ENCODE results near the gene FSD1. TPM values are rescaled to one million over a fixed set of nuclear protein-coding genes. Genes with fewer than 3 reads are reported as not detected.

Gene FSD1
- polyA plus RNA-seq, 1 donor from 2014 or later, result 114 TPM

- no peak for TF ChIP-seq EP300 (conservative IDR thresholded peaks at IDR 0.05; ENCODE audit: poor library complexity, severe bottlenecking)
- no peak for TF ChIP-seq MXI1 (conservative IDR thresholded peaks at IDR 0.05; ENCODE audit: poor library complexity, severe bottlenecking)
- TF ChIP-seq TAF1 (IDR thresholded peaks at IDR 0.05; ENCODE audit: low read depth), result no peak
- no peak for TF ChIP-seq EZH2 (IDR thresholded peaks at IDR 0.05; ENCODE audit: borderline replicate concordance, insufficient read depth, low read length, poor library complexity, severe bottlenecking)
- TF ChIP-seq SMC3 (conservative IDR thresholded peaks at IDR 0.05; ENCODE audit: poor library complexity), result no peak
- no peak for TF ChIP-seq POLR2AphosphoS5 (IDR thresholded peaks at IDR 0.05)
- no peak for TF ChIP-seq CTCF (IDR thresholded peaks at IDR 0.05; ENCODE audit: poor library complexity, severe bottlenecking)
- no peak for TF ChIP-seq REST (IDR thresholded peaks at IDR 0.05; ENCODE audit: borderline replicate concordance)
- TF ChIP-seq RAD21 (conservative IDR thresholded peaks at IDR 0.05), result no peak
- H3K36me3 ChIP-seq (ENCODE audit: insufficient read depth, low read length), result no peaks in the 10 kb centered on the region
Measured at GRCh38 chr19:4354282-4354681, 49.9 kb downstream of the FSD1 start.

GRCh38 chr19:4354897-4355296 is 50.5 kb downstream of the FSD1 start:
- TF ChIP-seq CTCF (IDR thresholded peaks at IDR 0.05; ENCODE audit: poor library complexity, severe bottlenecking) (no peak), POLR2AphosphoS5 (IDR thresholded peaks at IDR 0.05) (no peak), TAF1 (IDR thresholded peaks at IDR 0.05; ENCODE audit: low read depth) (no peak), EZH2 (IDR thresholded peaks at IDR 0.05; ENCODE audit: borderline replicate concordance, insufficient read depth, low read length, poor library complexity, severe bottlenecking) (no peak), REST (IDR thresholded peaks at IDR 0.05; ENCODE audit: borderline replicate concordance) (no peak), SMC3 (conservative IDR thresholded peaks at IDR 0.05; ENCODE audit: poor library complexity) (no peak), EP300 (conservative IDR thresholded peaks at IDR 0.05; ENCODE audit: poor library complexity, severe bottlenecking) (no peak), RAD21 (conservative IDR thresholded peaks at IDR 0.05) (no peak), MXI1 (conservative IDR thresholded peaks at IDR 0.05; ENCODE audit: poor library complexity, severe bottlenecking) (no peak)
- H3K9me3 ChIP-seq (ENCODE audit: low read length), result no peaks in the 10 kb centered on the region
- no peak overlapping the region for H2AFZ ChIP-seq (ENCODE audit: low read depth, low read length)
- H3K27ac ChIP-seq (ENCODE audit: low read length), result no peak overlapping the region
- no peaks in the 10 kb centered on the region for H4K20me1 ChIP-seq (ENCODE audit: insufficient read depth)
- no peaks in the 10 kb centered on the region for H3F3A ChIP-seq (ENCODE audit: insufficient read depth, low read length, poor library complexity, severe bottlenecking)
- no peaks in the 10 kb centered on the region for H3K27me3 ChIP-seq (ENCODE audit: insufficient read depth, low read depth, low read length)
- no peaks in the 10 kb centered on the region for H3K79me2 ChIP-seq (replicated peaks; ENCODE audit: insufficient read depth, low read length)
- H3K36me3 ChIP-seq (ENCODE audit: insufficient read depth, low read length), result no peaks in the 10 kb centered on the region
- H3K4me2 ChIP-seq (ENCODE audit: low read length), result no peak overlapping the region
- H3K4me3 ChIP-seq (ENCODE audit: low read length), result no peak overlapping the region
- H3K9ac ChIP-seq (ENCODE audit: low read length), result no peak overlapping the region
- no peaks in the 10 kb centered on the region for H3K9me2 ChIP-seq (ENCODE audit: insufficient read depth, low read length)

More at GRCh38 chr19:4354282-4354681, 49.9 kb downstream of the FSD1 start:
- H3K9me2 ChIP-seq (ENCODE audit: insufficient read depth, low read length), result no peaks in the 10 kb centered on the region
- no peak overlapping the region for H3K4me2 ChIP-seq (ENCODE audit: low read length)
- H3K27me3 ChIP-seq (ENCODE audit: insufficient read depth, low read depth, low read length), result no peaks in the 10 kb centered on the region
- H4K20me1 ChIP-seq (ENCODE audit: insufficient read depth), result no peaks in the 10 kb centered on the region
- no peak overlapping the region for H2AFZ ChIP-seq (ENCODE audit: low read depth, low read length)
- no peak overlapping the region for H3K4me3 ChIP-seq (ENCODE audit: low read length)
- no peaks in the 10 kb centered on the region for H3F3A ChIP-seq (ENCODE audit: insufficient read depth, low read length, poor library complexity, severe bottlenecking)
- no peak overlapping the region for H3K27ac ChIP-seq (ENCODE audit: low read length)
- no peaks in the 10 kb centered on the region for H3K79me2 ChIP-seq (replicated peaks; ENCODE audit: insufficient read depth, low read length)
- H3K9me3 ChIP-seq (ENCODE audit: low read length), result no peaks in the 10 kb centered on the region
- no peak overlapping the region for H3K9ac ChIP-seq (ENCODE audit: low read length)
